ENCODE results near the gene TNFRSF1B.
A peak's percentile ranks its signal among the peaks of the same experiment; 100 is the strongest.
"Not testable (repeated sequence)": the region's sequence is repeated elsewhere in the genome, so short reads cannot be mapped to it uniquely, and the experiment has no call there.

The TNFRSF1B gene

DNA sequence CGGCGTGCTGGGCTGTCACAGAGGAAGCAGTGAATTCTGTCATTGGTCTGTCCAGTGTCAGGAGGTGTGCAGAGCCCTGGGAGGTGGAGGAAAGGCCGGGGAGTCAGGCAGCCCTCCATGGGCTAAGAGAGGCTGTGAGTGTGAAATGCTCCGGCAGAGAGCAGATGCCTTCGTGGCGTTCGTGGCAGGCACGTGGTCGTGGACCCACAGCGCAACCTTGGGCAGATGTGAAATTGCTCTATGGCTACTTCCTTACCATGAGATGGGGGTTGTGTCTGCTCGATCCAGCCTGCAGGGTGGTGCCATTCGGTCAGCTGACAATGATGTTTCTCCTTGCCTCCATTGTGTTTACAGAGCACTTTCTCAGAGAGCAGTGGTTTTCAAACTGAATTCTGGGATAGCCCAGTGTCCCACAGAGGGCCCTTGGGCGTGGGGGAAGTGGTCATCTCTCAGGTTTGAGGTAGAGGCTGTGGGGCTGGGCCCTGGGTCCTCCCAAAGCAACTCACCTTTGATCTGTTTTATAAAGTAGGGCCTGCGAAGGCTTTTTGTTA, 27.9 kb downstream of the TNFRSF1B start:
- no peak for DNase-seq

DNA sequence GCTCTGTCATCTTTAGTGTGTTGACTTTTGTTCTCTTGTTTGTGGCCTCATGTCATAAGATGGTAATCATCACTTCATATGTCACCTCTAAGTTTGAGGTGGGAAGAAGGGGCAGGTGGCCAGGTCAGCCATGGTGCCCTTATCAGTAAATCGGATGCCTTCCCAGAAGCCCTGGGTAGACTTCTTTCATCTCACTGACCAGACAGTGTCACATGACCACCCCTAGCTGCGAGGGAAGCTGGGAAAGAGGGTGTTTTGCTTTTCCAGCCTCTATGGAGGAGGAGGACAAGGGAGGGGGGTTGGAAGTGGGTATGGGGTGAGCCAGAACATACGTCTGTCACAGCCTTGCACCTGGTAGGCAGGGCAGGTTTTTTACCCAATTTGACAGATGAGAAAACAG, 28.6 kb downstream of the TNFRSF1B start:
- DNase-seq, result no peak

DNA sequence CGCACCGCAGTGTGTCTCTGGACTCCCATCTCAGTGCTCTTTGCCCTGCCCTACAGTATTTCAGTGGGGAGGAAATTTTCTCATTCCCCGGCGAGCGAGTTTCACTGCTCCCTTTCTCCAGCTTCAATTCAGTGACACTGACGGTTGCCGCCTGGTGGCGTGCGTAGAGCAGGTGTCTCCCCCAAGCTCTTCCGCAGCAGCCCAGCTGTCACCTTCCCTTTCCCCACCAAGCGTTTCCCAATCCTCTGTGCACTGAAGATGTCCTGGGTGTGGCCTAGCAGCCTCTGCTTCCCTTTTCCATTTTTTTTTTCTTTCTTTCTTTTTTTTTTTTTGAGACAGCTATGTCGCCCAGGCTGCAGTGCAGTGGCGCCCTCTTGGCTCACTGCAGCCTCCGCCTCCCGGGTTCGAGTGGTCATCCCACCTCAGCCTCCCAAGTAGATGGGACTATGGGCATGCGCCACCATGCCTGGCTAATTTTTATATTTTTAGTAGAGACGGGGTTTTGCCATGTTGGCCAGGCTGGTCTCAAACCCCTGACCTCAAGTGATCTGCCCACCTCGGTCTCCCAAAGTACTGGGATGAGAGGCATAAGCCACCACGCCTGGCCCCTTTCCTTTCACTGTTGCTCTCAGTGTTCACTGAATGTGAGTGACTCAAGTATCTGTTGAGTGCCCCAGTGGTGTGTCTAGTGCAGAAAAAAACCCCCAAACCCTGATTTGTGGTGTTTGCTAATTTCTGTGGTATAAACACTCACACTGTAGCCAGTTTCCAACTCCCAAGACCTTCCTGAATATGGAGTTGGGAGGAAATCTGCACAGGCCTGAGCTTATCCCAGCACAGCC, 30.1 kb downstream of the TNFRSF1B start:
- no peak for DNase-seq

DNA sequence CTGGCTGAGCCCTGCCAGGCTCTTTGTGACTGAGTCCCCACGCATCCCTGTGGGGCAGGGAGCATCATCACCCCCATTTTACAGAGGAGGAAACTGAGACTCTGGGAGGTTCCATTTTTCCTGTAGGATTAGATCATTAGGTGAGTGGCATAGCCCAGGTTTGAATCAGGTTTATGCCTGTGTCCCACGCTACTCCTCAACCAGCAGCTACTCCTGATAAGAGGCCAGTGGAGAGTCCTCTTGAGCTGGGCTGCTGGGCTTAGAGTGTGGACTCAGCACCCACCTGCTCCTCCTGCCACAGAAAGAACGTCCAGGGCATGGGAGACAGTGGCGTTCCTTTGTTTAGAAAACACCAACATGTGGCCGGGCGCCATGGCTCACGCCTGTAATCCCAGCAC, 30.7 kb downstream of the TNFRSF1B start:
- DNase-seq, result no peak

DNA sequence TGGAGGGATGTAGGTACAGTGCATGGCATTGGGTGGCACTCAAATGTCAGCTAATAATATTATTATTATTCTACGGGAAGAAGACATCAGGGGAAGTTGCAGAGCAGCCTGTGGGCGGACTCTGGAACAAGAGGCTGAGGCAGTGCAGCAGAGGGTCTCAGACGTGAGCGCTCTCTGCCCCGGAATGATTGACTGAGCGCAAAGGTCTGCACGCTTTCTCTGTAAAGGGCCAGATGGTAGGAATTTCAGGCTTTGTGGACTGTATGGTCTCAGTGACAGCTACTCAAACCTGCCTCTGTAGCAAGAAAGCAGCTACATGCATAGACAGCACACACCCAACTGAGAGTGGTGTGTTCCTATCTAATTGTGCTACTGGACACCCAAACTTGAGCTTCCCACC, 33.4 kb downstream of the TNFRSF1B start:
- no peak for DNase-seq

DNA sequence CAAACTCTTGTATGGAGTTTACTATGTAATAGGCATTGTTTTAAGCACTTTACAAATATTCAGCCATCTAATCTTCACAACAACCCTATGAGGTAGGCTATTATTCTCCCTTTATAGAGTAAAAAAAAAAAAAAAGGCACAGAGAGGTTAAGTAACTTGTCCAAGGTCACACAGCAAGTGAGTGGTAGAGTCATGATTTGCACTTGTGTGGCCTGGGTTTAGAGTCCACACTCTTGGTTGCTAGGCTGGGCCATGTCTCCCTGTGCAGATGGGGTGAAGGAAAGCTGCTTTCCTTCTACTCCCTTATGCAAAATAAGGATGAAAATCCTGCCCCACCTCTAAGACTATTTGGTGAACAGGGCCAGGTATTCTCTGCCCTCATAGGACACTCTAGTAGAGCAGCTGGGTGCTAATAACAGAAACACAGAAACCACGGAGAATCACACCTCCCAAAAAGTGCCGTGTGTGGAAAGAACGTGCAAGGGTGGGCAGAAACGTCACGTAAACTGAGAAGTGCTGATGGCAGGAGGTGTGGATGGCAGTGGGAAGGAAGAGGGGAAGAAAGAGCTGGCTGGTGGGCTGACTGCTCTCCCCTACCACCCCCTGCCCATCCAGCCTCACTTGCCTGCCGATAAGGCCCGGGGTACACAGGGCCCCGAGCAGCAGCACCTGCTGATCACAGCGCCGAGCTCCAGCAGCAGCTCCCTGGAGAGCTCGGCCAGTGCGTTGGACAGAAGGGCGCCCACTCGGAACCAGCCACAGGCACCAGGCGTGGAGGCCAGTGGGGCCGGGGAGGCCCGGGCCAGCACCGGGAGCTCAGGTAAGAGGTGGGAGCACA, 34.8 kb downstream of the TNFRSF1B start:
- DNase-seq, result no peak

DNA sequence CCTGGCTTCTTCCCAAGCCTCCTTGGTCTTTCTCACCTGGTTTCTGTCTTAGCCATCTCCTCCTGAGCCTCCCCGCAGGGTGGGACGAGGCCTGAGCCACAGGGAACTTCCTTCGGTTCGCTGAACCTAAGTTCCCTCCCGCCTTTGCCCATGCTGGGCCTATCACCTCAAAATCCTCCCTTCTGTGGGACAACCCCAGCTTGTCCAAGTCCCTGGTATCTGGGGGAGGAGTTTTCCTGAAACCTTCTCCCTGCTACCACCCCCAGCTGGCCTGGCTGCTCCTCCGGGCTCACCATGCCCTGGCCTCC, 35.4 kb downstream of the TNFRSF1B start:
- no peak for DNase-seq

DNA sequence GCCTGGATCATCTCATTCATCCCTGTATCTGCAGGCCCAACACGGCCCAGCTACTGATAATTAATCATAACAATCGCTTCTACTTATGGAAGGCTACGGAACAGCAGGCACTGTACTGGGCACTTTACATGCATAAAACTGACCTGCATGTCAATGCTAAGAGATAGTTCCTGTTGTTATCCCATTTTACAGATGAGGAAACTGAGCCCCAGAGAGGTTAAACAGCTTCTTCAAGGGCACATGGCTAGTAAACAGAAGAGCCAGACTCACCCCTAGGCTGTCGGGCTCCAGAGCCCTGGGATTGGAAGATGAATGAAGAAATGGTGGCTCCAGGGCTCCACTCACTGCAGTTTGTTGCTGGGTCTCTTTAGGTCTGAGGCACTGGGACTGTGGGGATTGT, 35.8 kb downstream of the TNFRSF1B start:
- DNase-seq, result no peak

DNA sequence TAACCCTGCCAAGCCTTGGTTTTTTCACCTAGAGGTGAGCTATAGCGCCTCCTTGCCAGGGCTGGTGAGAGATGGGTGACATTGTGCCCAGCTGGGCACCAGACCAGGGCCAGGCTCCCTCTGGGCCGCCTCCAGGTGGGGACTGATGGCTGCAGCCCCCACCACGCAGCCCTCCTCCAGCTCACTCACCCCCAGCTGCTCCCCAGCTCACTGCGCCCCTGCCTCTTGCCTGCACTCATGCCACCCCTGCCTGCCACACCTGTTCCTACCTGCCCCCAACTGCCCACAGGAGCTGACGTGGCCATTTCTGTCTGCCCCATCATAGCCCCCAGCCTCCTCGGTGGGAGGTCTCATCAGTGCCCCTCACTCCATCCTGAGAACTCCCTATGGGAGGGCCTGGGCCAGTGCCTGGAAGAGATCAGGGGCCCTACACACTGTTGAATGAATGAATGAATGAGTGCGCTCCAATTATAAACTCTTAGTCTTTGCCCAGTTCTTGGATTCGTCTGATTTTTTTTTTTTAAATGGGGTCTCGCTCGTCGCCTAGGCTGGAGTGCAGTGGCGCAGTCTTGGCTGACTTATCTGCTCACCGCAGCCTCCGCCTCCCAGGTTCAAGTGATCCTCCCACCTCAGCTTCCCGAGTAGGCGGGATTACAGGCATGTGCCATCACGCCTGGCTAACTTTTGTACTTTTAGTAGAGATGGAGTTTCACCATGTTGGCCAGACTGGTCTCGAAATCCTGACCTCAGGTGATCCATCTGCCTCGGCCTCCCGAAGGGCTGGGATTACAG, 36.6 kb downstream of the TNFRSF1B start:
- no peak for DNase-seq

DNA sequence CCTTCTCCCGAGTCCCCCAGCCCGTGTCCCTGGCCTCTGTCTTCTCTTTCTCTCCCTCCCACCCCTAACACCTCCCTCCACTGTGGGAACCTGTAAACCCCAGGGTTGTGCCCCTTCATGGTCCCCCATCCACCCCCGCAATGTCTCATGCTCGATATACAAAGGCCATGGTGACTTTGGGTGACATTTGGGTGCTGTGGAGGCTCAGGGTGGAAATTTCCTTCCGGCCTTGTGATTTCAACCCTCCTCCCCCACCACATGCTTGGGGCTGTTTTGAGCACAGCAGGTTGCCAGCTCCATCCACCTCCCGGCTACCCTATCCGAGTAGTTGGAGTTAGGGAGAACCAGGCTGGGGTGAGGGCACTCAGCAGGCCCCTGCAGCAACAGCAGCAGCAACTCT, 37.3 kb downstream of the TNFRSF1B start:
- DNase-seq, result no peak

DNA sequence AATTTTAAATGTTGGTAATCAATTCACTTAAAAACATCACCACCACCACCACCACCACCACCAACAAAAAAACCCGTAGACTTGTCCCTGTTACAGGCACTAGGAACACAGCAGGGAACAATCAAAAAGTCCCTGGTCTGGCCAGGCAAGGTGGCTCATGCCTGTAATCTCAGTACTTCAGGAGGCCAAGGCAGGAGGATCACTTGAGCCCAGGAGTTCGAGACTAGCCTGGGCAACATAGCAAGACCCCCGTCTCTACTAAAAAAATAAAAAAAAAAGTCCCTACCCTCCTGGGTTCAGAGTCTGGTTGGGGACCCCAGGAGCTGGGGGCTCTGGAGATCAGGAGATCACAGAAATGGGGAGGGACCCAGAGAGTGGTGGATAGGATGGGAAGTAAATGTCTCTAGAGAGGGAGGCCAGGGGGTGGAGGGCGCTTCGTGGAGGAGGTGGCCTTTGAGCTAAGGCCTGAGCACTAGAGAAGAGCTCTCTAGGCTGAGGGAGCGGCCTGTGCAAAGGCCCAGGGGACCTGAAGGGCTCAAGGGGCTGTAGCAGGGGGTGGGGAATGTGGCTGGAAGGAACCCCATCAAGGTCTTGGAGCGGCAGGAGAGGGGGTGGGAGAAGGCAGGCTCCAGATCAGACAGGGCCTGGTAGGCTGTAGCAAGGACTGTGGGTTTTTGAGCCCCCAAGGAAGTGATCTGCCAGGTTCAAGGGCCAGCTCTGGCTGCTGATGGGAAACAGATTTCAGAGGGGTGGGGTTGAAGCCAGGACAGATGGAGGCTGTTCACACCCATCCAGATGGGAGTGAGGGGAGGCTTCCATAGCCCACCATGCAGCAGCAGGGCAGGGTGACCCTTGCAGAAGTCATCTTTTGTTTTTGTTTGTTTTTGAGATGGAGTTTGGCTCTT, 38.2 kb downstream of the TNFRSF1B start:
- no peak for DNase-seq

DNA sequence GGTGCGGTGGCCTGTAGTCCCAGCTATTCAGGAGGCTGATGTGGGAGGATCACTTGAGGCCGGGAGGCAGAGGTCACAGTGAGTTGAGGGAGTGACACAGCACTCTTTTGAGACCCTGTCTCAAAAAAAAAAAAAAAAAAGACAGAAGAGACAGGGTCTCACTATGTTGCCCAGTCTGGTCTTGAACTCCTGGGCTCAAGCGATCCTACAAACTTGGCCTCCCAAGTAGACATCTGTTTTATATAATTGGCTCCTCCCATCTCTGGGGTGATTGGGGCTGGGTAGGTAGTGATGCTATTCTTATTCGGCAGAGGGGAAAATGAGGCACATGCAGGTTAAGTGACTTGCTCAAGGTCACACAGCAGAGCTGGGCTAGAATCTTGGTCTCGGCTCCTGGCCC, 39.4 kb downstream of the TNFRSF1B start:
- DNase-seq, result no peak

DNA sequence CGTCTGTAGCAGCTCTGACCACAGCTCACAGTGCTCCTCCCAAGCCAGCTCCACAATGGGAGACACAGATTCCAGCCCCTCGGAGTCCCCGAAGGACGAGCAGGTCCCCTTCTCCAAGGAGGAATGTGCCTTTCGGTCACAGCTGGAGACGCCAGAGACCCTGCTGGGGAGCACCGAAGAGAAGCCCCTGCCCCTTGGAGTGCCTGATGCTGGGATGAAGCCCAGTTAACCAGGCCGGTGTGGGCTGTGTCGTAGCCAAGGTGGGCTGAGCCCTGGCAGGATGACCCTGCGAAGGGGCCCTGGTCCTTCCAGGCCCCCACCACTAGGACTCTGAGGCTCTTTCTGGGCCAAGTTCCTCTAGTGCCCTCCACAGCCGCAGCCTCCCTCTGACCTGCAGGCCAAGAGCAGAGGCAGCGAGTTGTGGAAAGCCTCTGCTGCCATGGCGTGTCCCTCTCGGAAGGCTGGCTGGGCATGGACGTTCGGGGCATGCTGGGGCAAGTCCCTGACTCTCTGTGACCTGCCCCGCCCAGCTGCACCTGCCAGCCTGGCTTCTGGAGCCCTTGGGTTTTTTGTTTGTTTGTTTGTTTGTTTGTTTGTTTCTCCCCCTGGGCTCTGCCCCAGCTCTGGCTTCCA, 40.1 kb downstream of the TNFRSF1B start:
- no peak for DNase-seq

DNA sequence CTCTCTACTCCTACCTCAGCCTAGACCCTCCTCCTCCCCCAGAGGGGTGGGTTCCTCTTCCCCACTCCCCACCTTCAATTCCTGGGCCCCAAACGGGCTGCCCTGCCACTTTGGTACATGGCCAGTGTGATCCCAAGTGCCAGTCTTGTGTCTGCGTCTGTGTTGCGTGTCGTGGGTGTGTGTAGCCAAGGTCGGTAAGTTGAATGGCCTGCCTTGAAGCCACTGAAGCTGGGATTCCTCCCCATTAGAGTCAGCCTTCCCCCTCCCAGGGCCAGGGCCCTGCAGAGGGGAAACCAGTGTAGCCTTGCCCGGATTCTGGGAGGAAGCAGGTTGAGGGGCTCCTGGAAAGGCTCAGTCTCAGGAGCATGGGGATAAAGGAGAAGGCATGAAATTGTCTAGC, 41.5 kb downstream of the TNFRSF1B start:
- DNase-seq, result no peak

DNA sequence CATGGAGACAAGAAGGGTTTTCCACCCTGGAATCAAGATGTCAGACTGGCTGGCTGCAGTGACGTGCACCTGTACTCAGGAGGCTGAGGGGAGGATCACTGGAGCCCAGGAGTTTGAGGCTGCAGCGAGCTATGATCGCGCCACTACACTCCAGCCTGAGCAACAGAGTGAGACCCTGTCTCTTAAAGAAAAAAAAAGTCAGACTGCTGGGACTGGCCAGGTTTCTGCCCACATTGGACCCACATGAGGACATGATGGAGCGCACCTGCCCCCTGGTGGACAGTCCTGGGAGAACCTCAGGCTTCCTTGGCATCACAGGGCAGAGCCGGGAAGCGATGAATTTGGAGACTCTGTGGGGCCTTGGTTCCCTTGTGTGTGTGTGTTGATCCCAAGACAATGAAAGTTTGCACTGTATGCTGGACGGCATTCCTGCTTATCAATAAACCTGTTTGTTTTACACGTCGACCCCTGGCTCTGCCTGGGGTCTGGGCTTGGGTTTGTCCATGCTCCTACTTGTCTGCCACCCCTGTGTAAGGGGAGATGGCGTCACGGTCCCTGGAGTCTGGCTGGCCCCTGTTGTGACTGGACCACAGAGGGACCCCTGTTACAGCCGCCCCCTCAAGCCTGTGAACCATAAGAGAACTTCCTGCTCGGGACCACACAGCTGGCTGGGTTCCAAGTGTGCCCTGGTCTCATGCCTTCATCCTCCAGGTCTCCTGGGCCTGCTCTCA, 42.1 kb downstream of the TNFRSF1B start:
- DNase-seq, result peak in 13 of 14 donors; percentile 25 to 84 (median 61)

DNA sequence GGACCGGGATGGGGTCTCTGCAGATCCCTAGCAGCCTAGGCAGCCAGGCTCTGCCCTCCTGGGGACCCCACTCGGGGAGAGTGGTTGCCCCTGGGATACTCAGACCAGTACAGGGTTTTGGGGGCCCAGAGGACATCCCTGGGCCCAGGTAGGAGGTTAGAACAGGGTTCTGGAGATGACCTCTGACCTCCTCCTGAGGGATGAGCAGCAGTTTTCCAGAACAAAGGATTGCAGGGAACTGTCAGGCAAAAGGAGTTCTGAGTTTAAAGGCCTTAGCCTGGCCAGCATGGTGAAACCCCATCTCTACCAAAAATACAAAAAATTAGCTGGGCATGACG, 42.7 kb downstream of the TNFRSF1B start:
- no peak for DNase-seq

DNA sequence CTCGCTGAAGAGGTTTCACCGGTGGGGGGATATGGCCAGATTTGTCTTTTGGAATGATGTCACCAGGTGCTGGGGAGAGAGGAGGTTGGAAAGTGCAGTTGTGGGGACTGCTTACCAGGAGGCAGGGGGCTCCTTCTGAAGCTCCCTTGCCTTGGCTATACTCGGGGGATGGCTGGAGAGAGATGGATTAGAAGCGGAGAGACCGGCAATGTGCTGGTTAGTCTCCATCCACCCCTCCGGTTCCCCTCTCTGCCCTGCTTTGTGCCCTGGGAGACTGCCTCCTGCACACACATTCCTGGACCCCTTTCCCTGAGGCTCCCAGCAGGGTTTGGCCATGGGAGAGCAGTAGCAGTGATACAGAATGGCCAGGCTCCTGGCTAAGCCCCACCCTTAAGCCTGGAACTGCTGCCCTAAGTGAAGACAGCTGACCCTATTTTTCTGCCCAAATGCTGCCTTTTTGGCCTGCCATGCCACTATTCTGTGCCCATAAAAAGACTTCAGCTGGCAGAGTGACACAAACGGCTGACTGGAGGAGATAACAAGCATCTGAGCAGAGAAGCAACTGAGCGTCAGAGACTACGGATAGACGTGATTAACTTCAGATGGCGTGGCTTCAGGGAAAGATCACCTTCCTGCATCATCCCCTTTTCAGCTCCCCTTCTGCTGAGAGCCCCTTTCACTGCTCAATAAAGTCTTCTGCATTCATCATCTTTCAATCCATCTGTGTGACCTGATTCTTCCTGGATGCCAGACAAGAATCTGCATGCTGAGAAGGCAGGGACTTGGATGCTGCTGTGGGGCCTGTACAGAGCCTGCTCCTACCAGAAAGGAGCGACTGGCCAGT, 48.5 kb downstream of the TNFRSF1B start:
- DNase-seq, result no peak

DNA sequence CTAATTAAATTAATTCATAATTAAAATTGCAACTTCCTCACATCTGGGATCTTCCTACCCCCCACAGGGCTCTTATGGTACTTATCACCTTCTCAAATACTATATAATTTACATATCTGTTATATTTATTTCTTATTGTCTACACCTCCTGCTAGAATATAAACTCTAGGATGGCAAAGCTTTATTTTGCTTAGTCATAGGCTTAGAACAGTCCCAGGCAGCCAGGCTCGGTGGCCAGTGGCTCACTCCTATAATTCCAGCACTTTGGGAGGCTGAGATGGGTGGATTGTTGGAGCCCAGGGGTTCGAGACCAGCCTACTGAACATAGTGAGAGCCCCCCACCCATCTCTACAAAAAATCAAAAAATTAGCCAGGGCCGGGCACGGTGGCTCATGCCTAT, 53.0 kb downstream of the TNFRSF1B start:
- DNase-seq, result no peak

DNA sequence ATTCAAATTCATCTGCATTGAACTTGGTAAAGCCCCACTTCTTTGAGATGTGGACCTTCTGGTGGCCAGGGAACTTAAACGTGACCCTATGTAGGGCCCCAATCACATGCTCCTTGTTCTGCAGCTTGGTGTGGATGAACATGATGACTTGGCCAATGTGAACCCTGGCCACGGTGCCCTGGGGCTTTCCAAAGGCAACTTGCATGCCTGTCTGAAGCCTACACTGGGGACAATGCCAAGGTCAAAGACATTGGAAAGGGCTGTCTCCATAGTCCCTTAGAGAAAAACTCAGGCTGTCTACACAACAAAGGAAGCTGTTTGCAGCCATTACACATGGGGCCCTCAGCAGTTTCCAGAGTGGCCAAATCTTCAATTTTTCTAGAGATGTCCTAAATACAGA, 54.1 kb downstream of the TNFRSF1B start:
- DNase-seq, result no peak

DNA sequence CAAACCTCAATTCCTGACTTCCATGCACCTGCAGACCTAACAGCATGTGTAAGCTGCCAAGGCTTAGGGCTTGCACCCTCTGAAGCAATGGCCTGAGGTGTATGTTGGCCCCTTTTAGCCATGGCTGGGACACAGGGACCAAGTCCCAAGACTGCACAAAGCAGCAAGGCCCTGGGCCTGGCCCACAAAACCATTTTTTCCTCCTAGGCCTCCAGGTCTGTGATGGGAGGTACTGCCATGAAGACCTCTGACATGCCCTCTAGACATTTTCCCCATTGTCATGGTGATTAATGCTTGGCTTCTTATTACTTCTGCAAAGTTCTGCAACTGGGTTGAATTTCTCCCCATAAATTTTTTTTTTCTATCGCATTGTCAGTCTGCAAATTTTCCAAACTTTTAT, 55.9 kb downstream of the TNFRSF1B start:
- DNase-seq, result not testable (repeated sequence)
